CD14-positive monocyte (primary cell): Measurements from ENCODE around the gene WNT11. TPM values are rescaled to one million over a fixed set of nuclear protein-coding genes. Genes with fewer than 3 reads are reported as not detected.

Experiments used
- DNase-seq, 3 donors: peaks; one replicate each; pipeline ENCODE4 v3.0.0-alpha.2; 2011 to 2022
- H2AFZ ChIP-seq: 2 replicates; pipeline ENCODE4 v1.6.0; 2012; ENCODE audit warnings: mild to moderate bottlenecking, low read depth, low read length, inconsistent platforms; ENCODE audit not compliant: insufficient read depth, poor library complexity, severe bottlenecking
- H3K27ac ChIP-seq, 2 donors: 1 replicate in 1 of 2; 2 replicates in 1 of 2; pipeline ENCODE4 v1.5.1; 2012 to 2013; ENCODE audit warnings: low read length in 2 of 2, control low read depth in 1 of 2, inconsistent platforms in 1 of 2, low read depth in 1 of 2, mild to moderate bottlenecking in 1 of 2
- H3K27me3 ChIP-seq, 2 donors: one replicate each; pipeline versions ENCODE4 v1.6.0 to v1.6.1; 2011 to 2013; ENCODE audit warnings: low read length in 2 of 2; ENCODE audit not compliant: control insufficient read depth in 2 of 2, insufficient read depth in 2 of 2
- H3K36me3 ChIP-seq, 2 donors: replicated peaks in 1 of 2; 1 replicate in 1 of 2; 2 replicates in 1 of 2; pipeline versions ENCODE4 v1.5.1 to v1.6.1; 2012 to 2013; ENCODE audit warnings: low read length in 2 of 2, control low read depth in 1 of 2, inconsistent platforms in 1 of 2, mild to moderate bottlenecking in 1 of 2; ENCODE audit not compliant: insufficient read depth in 2 of 2, control insufficient read depth in 1 of 2
- H3K4me1 ChIP-seq, 2 donors: 1 replicate in 1 of 2; 2 replicates in 1 of 2; pipeline versions ENCODE4 v1.5.1 to v1.6.1; 2012 to 2013; ENCODE audit warnings: low read length in 2 of 2, control low read depth in 1 of 2, inconsistent platforms in 1 of 2, mild to moderate bottlenecking in 1 of 2, moderate library complexity in 1 of 2; ENCODE audit not compliant: insufficient read depth in 2 of 2, control insufficient read depth in 1 of 2
- H3K4me2 ChIP-seq: replicated peaks from 2 replicates; pipeline ENCODE3; 2012; ENCODE audit warnings: low read length, moderate library complexity, mild to moderate bottlenecking; ENCODE audit not compliant: poor library complexity, severe bottlenecking; ENCODE audit errors: extremely low read depth
- H3K4me3 ChIP-seq, 3 experiments: fragments of 200-600 bp in 1 of 3; sonication (generic) in 1 of 3; replicated peaks in 1 of 3; 1 replicate in 2 of 3; 2 replicates in 1 of 3; pipeline ENCODE4 v1.5.1; 2011 to 2013; ENCODE audit warnings: low read length in 3 of 3, mild to moderate bottlenecking in 3 of 3, control low read depth in 2 of 3, low read depth in 2 of 3, inconsistent platforms in 1 of 3, moderate library complexity in 1 of 3
- H3K79me2 ChIP-seq: 2 replicates; pipeline ENCODE4 v1.6.0; 2012; ENCODE audit warnings: mild to moderate bottlenecking, control low read depth, inconsistent platforms, low read length, moderate library complexity; ENCODE audit not compliant: insufficient read depth
- H3K9ac ChIP-seq: 2 replicates; pipeline ENCODE4 v1.6.0; 2017; ENCODE audit warnings: low read length, mild to moderate bottlenecking; ENCODE audit not compliant: insufficient read depth, poor library complexity, severe bottlenecking
- H3K9me3 ChIP-seq, 2 donors: replicated peaks in 1 of 2; 1 replicate in 1 of 2; 2 replicates in 1 of 2; pipeline versions ENCODE4 v1.5.1 to v1.6.1; 2012 to 2013; ENCODE audit warnings: low read length in 2 of 2, control low read depth in 1 of 2; ENCODE audit not compliant: control insufficient read depth in 1 of 2, insufficient read depth in 1 of 2
- H4K20me1 ChIP-seq: 2 replicates; pipeline ENCODE4 v1.6.0; 2012; ENCODE audit warnings: mild to moderate bottlenecking, low read length, control low read depth, moderate library complexity; ENCODE audit not compliant: insufficient read depth
- H3K27ac Mint-ChIP-seq, 7 donors: one replicate each; pipeline ENCODE4 v1.8.0; 2020; ENCODE audit warnings: mild to moderate bottlenecking in 7 of 7, mixed read lengths in 7 of 7, moderate library complexity in 6 of 7, inconsistent platforms in 2 of 7
- H3K27me3 Mint-ChIP-seq, 3 donors: one replicate each; pipeline ENCODE4 v1.8.0; 2021 to 2022; ENCODE audit warnings: low read depth in 3 of 3, mild to moderate bottlenecking in 3 of 3, mixed read lengths in 3 of 3, moderate library complexity in 3 of 3, inconsistent platforms in 1 of 3
- H3K36me3 Mint-ChIP-seq, 2 donors: one replicate each; pipeline ENCODE4 v1.8.0; 2020; ENCODE audit warnings: mixed read lengths in 2 of 2, inconsistent platforms in 1 of 2, mild to moderate bottlenecking in 1 of 2
- H3K4me1 Mint-ChIP-seq: one replicate; pipeline ENCODE4 v1.8.0; 2020; ENCODE audit warnings: mild to moderate bottlenecking, mixed read lengths
- H3K4me3 Mint-ChIP-seq, 2 donors: one replicate each; pipeline ENCODE4 v1.8.0; 2020; ENCODE audit warnings: mild to moderate bottlenecking in 2 of 2, mixed read lengths in 2 of 2, moderate library complexity in 1 of 2
- H3K9me3 Mint-ChIP-seq, 7 donors: one replicate each; pipeline ENCODE4 v1.8.0; 2020 to 2022; ENCODE audit warnings: mixed read lengths in 7 of 7, mild to moderate bottlenecking in 6 of 7, moderate library complexity in 6 of 7, inconsistent platforms in 2 of 7
- CTCF ChIP-seq: fragments of 200-600 bp; IDR thresholded peaks from one replicate; pipeline ENCODE4 v1.8.0; 2022; ENCODE audit warnings: antibody characterized with exemption, mild to moderate bottlenecking
- WGBS: methylation state at CpG from one replicate; pipeline ENCODE4 v1.1.5; 2013; ENCODE audit warnings: missing lambda C conversion rate; ENCODE audit not compliant: insufficient coverage; 5-methylcytosine and 5-hydroxymethylcytosine counted together
- intact Hi-C, 2 donors: fragments of 100-400 bp; cut with micrococcal nuclease; formaldehyde crosslinking; loops; one replicate each; pipeline versions ENCODE4 v1.15.0 to v1.15.1; 2023
- polyA plus RNA-seq, 3 donors: library from polyadenylated mRNA; depleted of rRNA in 1 of 3; unstranded in 2 of 3; stranded (reverse) in 1 of 3; fragments of 300-500 nt in 2 of 3; fragments of >200 nt in 1 of 3; fragmentation: Illumina TruSeq in 2 of 3; gene quantifications; 1 replicate in 2 of 3; 2 replicates in 1 of 3; pipeline ENCODE4 v1.2.3, GENCODE V29; 2012 to 2021

Gene WNT11
- polyA plus RNA-seq, 3 donors: 0.09 to 0.24 (median 0.21) TPM

- H4K20me1 ChIP-seq: no peaks in the 10 kb centered on the region
- intact Hi-C loops: loop anchor here (2.0 to 10.0 kb wide), 3 partner anchors 24 to 150 kb away; partner anchors contain the start of genes GVQW3 (in 1 of the 2) and THAP12 (in 1 of the 2)
- Mint-ChIP-seq H3K9me3 (peaks cover 0 to 4% (median 0%) of the 10 kb centered on the region in 7 donors), H3K27me3 (peaks cover 0 to 10% (median 3%) of the 10 kb centered on the region in 3 donors), H3K36me3 (no peaks in the 10 kb centered on the region), H3K4me3 (peak overlapping the region; percentile 95 to 96), H3K4me1 (peaks cover 33% of the 10 kb centered on the region), H3K27ac (peak overlapping the region; percentile 97 to 99 (median 99))
- peak overlapping the region; percentile 73 for H3K9ac ChIP-seq
- H3K79me2 ChIP-seq: no peaks in the 10 kb centered on the region
- H3K27me3 ChIP-seq: no peaks in the 10 kb centered on the region
- no peaks in the 10 kb centered on the region for H3K9me3 ChIP-seq
- 3% methylated on average over 36 of the region's 38 CpGs for WGBS
- peak overlapping the region; percentile 89 for H2AFZ ChIP-seq
- H3K36me3 ChIP-seq: no peaks in the 10 kb centered on the region
- TF ChIP-seq CTCF: no peak
- DNase-seq: peak; percentile 75 to 90 (median 84)
- peak overlapping the region; percentile 89 to 91 for H3K27ac ChIP-seq
- peaks cover 30 to 41% of the 10 kb centered on the region in 2 donors for H3K4me1 ChIP-seq
- peak overlapping the region; percentile 62 to 86 (median 75) for H3K4me3 ChIP-seq
- peak overlapping the region; percentile 97 for H3K4me2 ChIP-seq
Observed at GRCh38 chr11:76234416-76235232, 28.3 kb upstream of the WNT11 start.

GRCh38 chr11:76234021-76234415 is 27.7 kb upstream of the WNT11 start:
- Histone ChIP-seq H3K27ac (peak overlapping the region; percentile 89 to 91), H3K27me3 (no peaks in the 10 kb centered on the region), H3K4me1 (peaks cover 30 to 41% of the 10 kb centered on the region in 2 donors), H3K9me3 (no peaks in the 10 kb centered on the region), H3K36me3 (no peaks in the 10 kb centered on the region), H4K20me1 (no peaks in the 10 kb centered on the region), H3K4me2 (peak overlapping the region; percentile 97), H3K9ac (peak overlapping the region; percentile 73), H2AFZ (peak overlapping the region; percentile 89), H3K79me2 (no peaks in the 10 kb centered on the region), H3K4me3 (peak overlapping the region in 1 of 3 experiments; percentile 86)
- H3K4me3 Mint-ChIP-seq: peak overlapping the region; percentile 95 to 96
- H3K4me1 Mint-ChIP-seq: peaks cover 33% of the 10 kb centered on the region
- H3K27ac Mint-ChIP-seq: peak overlapping the region; percentile 97 to 99 (median 99)
- 28% methylated on average over 8 of the region's 8 CpGs for WGBS
- peaks cover 0 to 10% (median 3%) of the 10 kb centered on the region in 3 donors for H3K27me3 Mint-ChIP-seq
- peaks cover 0 to 4% (median 0%) of the 10 kb centered on the region in 7 donors for H3K9me3 Mint-ChIP-seq
- no peak for TF ChIP-seq CTCF
- intact Hi-C loops: loop anchor here (2.0 to 10.0 kb wide), 3 partner anchors 23 to 151 kb away; partner anchors contain the start of genes GVQW3 (in 1 of the 2) and THAP12 (in 1 of the 2)
- H3K36me3 Mint-ChIP-seq: no peaks in the 10 kb centered on the region
- peak; percentile 83 to 93 (median 88) for DNase-seq
